Keratinocyte (primary cell): ENCODE measurements around the gene RPP14. TPM values are rescaled to one million over a fixed set of nuclear protein-coding genes. Genes with fewer than 3 reads are reported as not detected.
"Not testable (repeated sequence)": the region's sequence is repeated elsewhere in the genome, so short reads cannot be mapped to it uniquely, and the experiment has no call there.

Experiments used
- DNase-seq: peaks from one replicate; pipeline ENCODE4 v3.0.0-alpha.2; 2011; ENCODE audit warnings: low read depth, missing footprints, low spot score
- FAIRE-seq: peaks from 2 replicates; lab custom pipeline; 2011; peaks lifted over from hg19 to GRCh38; lab: Jason Lieb, UNC
- H2AFZ ChIP-seq: 2 replicates; pipeline ENCODE4 v1.6.0; 2012; ENCODE audit warnings: low read length, control low read depth, inconsistent platforms; ENCODE audit not compliant: control insufficient read depth
- H3K27ac ChIP-seq: 2 replicates; pipeline ENCODE4 v1.5.1; 2011; ENCODE audit warnings: low read length; ENCODE audit not compliant: control insufficient read depth, insufficient read depth
- H3K27me3 ChIP-seq: 3 replicates; pipeline ENCODE4 v1.6.0; 2011; ENCODE audit warnings: low read length; ENCODE audit not compliant: control insufficient read depth, insufficient read depth; ENCODE audit errors: extremely low read depth
- H3K36me3 ChIP-seq, 2 experiments: 2 replicates in 1 of 2; 3 replicates in 1 of 2; pipeline ENCODE4 v1.5.1; 2011; ENCODE audit warnings: low read length in 2 of 2, mild to moderate bottlenecking in 1 of 2; ENCODE audit not compliant: control insufficient read depth in 2 of 2, insufficient read depth in 2 of 2; ENCODE audit errors: extremely low read depth in 1 of 2
- H3K4me1 ChIP-seq: 3 replicates; pipeline ENCODE4 v1.5.1; 2011; ENCODE audit warnings: low read length; ENCODE audit not compliant: control insufficient read depth, insufficient read depth; ENCODE audit errors: extremely low read depth
- H3K4me2 ChIP-seq: 3 replicates; pipeline ENCODE4 v1.6.0; 2011; ENCODE audit warnings: low read depth, low read length; ENCODE audit not compliant: control insufficient read depth, insufficient read depth; ENCODE audit errors: extremely low read depth
- H3K4me3 ChIP-seq, 3 experiments: fragments of 200-600 bp in 1 of 3; sonication (generic) in 1 of 3; 2 replicates in 2 of 3; 3 replicates in 1 of 3; pipeline ENCODE4 v1.5.1; 2011 to 2016; ENCODE audit warnings: low read length in 3 of 3, mild to moderate bottlenecking in 3 of 3, control low read depth in 2 of 3, inconsistent platforms in 1 of 3, low read depth in 1 of 3, mixed read lengths in 1 of 3, mixed run types in 1 of 3, moderate library complexity in 1 of 3; ENCODE audit not compliant: control insufficient read depth in 2 of 3, insufficient read depth in 2 of 3; ENCODE audit errors: extremely low read depth in 1 of 3
- H3K79me2 ChIP-seq: 2 replicates; pipeline ENCODE4 v1.6.0; 2012; ENCODE audit warnings: low read length; ENCODE audit not compliant: control insufficient read depth, insufficient read depth
- H3K9ac ChIP-seq: 3 replicates; pipeline ENCODE4 v1.6.0; 2011; ENCODE audit warnings: low read length; ENCODE audit not compliant: control insufficient read depth, insufficient read depth; ENCODE audit errors: extremely low read depth
- H3K9me1 ChIP-seq: 3 replicates; pipeline ENCODE4 v1.6.0; 2011; ENCODE audit warnings: low read length; ENCODE audit not compliant: control insufficient read depth, insufficient read depth; ENCODE audit errors: extremely low read depth
- H3K9me3 ChIP-seq: 2 replicates; pipeline ENCODE4 v1.5.1; 2012; ENCODE audit warnings: low read depth, low read length; ENCODE audit not compliant: control insufficient read depth
- H4K20me1 ChIP-seq: 3 replicates; pipeline ENCODE4 v1.6.0; 2011; ENCODE audit warnings: low read length; ENCODE audit not compliant: control insufficient read depth, insufficient read depth; ENCODE audit errors: extremely low read depth
- CTCF ChIP-seq, 3 experiments: IDR thresholded peaks in 1 of 3; conservative IDR thresholded peaks in 1 of 3; optimal IDR thresholded peaks in 1 of 3; 2 replicates in 2 of 3; 3 replicates in 1 of 3; pipeline versions ENCODE3 to v1.5.1; 2011; ENCODE audit warnings: low read length in 3 of 3, mild to moderate bottlenecking in 3 of 3, moderate library complexity in 2 of 3, control low read depth in 1 of 3, inconsistent platforms in 1 of 3; ENCODE audit not compliant: insufficient read depth in 2 of 3; ENCODE audit errors: extremely low read depth in 1 of 3
- EZH2 ChIP-seq: IDR thresholded peaks from one replicate; pipeline ENCODE4 v1.6.1; 2012; ENCODE audit warnings: inconsistent platforms, mild to moderate bottlenecking, low read length, moderate library complexity
- dilution Hi-C: fragments of 300-500 bp; cut with MboI; formaldehyde crosslinking; loops from one replicate; pipeline ENCODE4 v1.7.0; 2020; ENCODE audit warnings: low sequenced_read_pairs; ENCODE audit not compliant: extremely low pct_ligation_motif_present
- polyA plus RNA-seq, 5 experiments: library from polyadenylated mRNA; depleted of rRNA in 3 of 5; stranded (reverse) in 3 of 5; stranded (forward) in 1 of 5; unstranded in 1 of 5; fragments of >200 nt; gene quantifications; 1 replicate in 1 of 5; 2 replicates in 3 of 5; 3 replicates in 1 of 5; pipeline versions ENCODE4 v1.2.1 to v1.2.3, GENCODE V29; 2011 to 2012; ENCODE audit warnings: missing spikeins in 2 of 5, low read depth in 1 of 5, low replicate concordance in 1 of 5

Gene RPP14
- polyA plus RNA-seq, 1 donor (not counting 4 experiments of a cell fraction or from before 2014, with no cell fraction given), result 24.6 TPM

- H3K9me3 ChIP-seq, result no peaks in the 10 kb centered on the region
- dilution Hi-C loops, result no loop called here
- no peak overlapping the region for H2AFZ ChIP-seq
- peaks cover 6% of the 10 kb centered on the region for H3K79me2 ChIP-seq
- no peaks in the 10 kb centered on the region for H3K9me1 ChIP-seq
- TF ChIP-seq EZH2 (no peak), CTCF (optimal IDR thresholded peaks at IDR 0.05 in 1 of 3, IDR thresholded peaks at IDR 0.05 in 1 of 3, conservative IDR thresholded peaks at IDR 0.05 in 1 of 3; ENCODE audit: extremely low read depth in 1 of 3, insufficient read depth in 2 of 3, low read length in 3 of 3) (no peak)
- H3K4me3 ChIP-seq, result no peak overlapping the region
- no peaks in the 10 kb centered on the region for H3K27me3 ChIP-seq
- no peak overlapping the region for H3K27ac ChIP-seq
- peaks cover 0 to 5% of the 10 kb centered on the region in 2 experiments for H3K36me3 ChIP-seq
- DNase-seq (no peak), FAIRE-seq (no peak)
- H4K20me1 ChIP-seq, result no peaks in the 10 kb centered on the region
- peaks cover 30% of the 10 kb centered on the region for H3K4me1 ChIP-seq
- H3K4me2 ChIP-seq, result no peak overlapping the region
- no peak overlapping the region for H3K9ac ChIP-seq
Measured at GRCh38 chr3:58337190-58337589, 31.1 kb downstream of the RPP14 start.

GRCh38 chr3:58339146-58339545, 33.1 kb downstream of the RPP14 start:
- H3K9ac ChIP-seq, H3K36me3 ChIP-seq, H3K27ac ChIP-seq, H3K27me3 ChIP-seq, H3K79me2 ChIP-seq, H3K4me3 ChIP-seq, H4K20me1 ChIP-seq, H2AFZ ChIP-seq, dilution Hi-C loops, DNase-seq, FAIRE-seq, H3K4me2 ChIP-seq, H3K9me3 ChIP-seq, H3K9me1 ChIP-seq: not testable (repeated sequence)
- H3K4me1 ChIP-seq, result peaks cover 21% of the 10 kb centered on the region

- Histone ChIP-seq H4K20me1 (no peaks in the 10 kb centered on the region), H3K27ac (no peak overlapping the region), H3K9me3 (no peaks in the 10 kb centered on the region), H3K9ac (no peak overlapping the region), H2AFZ (no peak overlapping the region), H3K27me3 (no peaks in the 10 kb centered on the region), H3K9me1 (no peaks in the 10 kb centered on the region), H3K79me2 (no peaks in the 10 kb centered on the region), H3K4me1 (peaks cover 7% of the 10 kb centered on the region), H3K36me3 (peaks cover 3 to 5% of the 10 kb centered on the region in 2 experiments), H3K4me3 (no peak overlapping the region), H3K4me2 (no peak overlapping the region)
- dilution Hi-C loops, result no loop called here
- no peak for FAIRE-seq
- TF ChIP-seq EZH2 (no peak), CTCF (optimal IDR thresholded peaks at IDR 0.05 in 1 of 3, IDR thresholded peaks at IDR 0.05 in 1 of 3, conservative IDR thresholded peaks at IDR 0.05 in 1 of 3; ENCODE audit: extremely low read depth in 1 of 3, insufficient read depth in 2 of 3, low read length in 3 of 3) (no peak)
- DNase-seq, result no peak
Measured at GRCh38 chr3:58340594-58341244, 34.7 kb downstream of the RPP14 start.
